Superior temporal gyrus (tissue), 1 donor: ENCODE results near the gene DDX31.

Source experiments
- DNase-seq: peaks from one replicate; pipeline ENCODE4 v3.0.0-alpha.2; 2016; ENCODE audit errors: extremely low spot score

DDX31 gene

GRCh38 chr9:132637351-132637750, 32.4 kb downstream of the DDX31 start:
- DNase-seq, result no peak

GRCh38 chr9:132634327-132634726, 35.5 kb downstream of the DDX31 start:
- no peak for DNase-seq

- no peak for DNase-seq
Measured at GRCh38 chr9:132632413-132633129, 37.2 kb downstream of the DDX31 start.

GRCh38 chr9:132631685-132632084, 38.1 kb downstream of the DDX31 start:
- no peak for DNase-seq

GRCh38 chr9:132631280-132631679, 38.5 kb downstream of the DDX31 start:
- DNase-seq, result no peak

GRCh38 chr9:132630811-132631210, 39.0 kb downstream of the DDX31 start:
- DNase-seq, result no peak

GRCh38 chr9:132630116-132630515, 39.7 kb downstream of the DDX31 start:
- no peak for DNase-seq

- no peak for DNase-seq
Measured at GRCh38 chr9:132628746-132629145, 41.0 kb downstream of the DDX31 start.

GRCh38 chr9:132627594-132627993, 42.2 kb downstream of the DDX31 start:
- no peak for DNase-seq

- DNase-seq, result no peak
Measured at GRCh38 chr9:132627106-132627505, 42.7 kb downstream of the DDX31 start.

GRCh38 chr9:132626285-132626684, 43.5 kb downstream of the DDX31 start:
- DNase-seq, result no peak

- DNase-seq, result no peak
Measured at GRCh38 chr9:132622159-132622558, 47.6 kb downstream of the DDX31 start.

- DNase-seq, result no peak
Measured at GRCh38 chr9:132616725-132617124, 53.1 kb downstream of the DDX31 start.

- no peak for DNase-seq
Measured at GRCh38 chr9:132615774-132616173, 54.0 kb downstream of the DDX31 start.

GRCh38 chr9:132614324-132614723, 55.5 kb downstream of the DDX31 start:
- no peak for DNase-seq

- DNase-seq, result no peak
Measured at GRCh38 chr9:132610661-132611060, 59.1 kb downstream of the DDX31 start.

GRCh38 chr9:132609829-132610228, 60.0 kb downstream of the DDX31 start:
- DNase-seq, result no peak

- DNase-seq, result peak; percentile 26
Measured at GRCh38 chr9:132609184-132609583, 60.6 kb downstream of the DDX31 start.

- no peak for DNase-seq
Measured at GRCh38 chr9:132606066-132606465, 63.7 kb downstream of the DDX31 start.

GRCh38 chr9:132605387-132605786, 64.4 kb downstream of the DDX31 start:
- no peak for DNase-seq

GRCh38 chr9:132602207-132602606, 67.6 kb downstream of the DDX31 start:
- no peak for DNase-seq

GRCh38 chr9:132600326-132600984, 69.3 kb downstream of the DDX31 start:
- DNase-seq, result no peak

- DNase-seq, result no peak
Measured at GRCh38 chr9:132597073-132597775, 72.6 kb downstream of the DDX31 start.
